ENCODE results near the gene KLHL29. TPM values are rescaled to one million over a fixed set of nuclear protein-coding genes. Genes with fewer than 3 reads are reported as not detected.

KLHL29 gene
- polyA plus RNA-seq, 1 donor from 2014 or later = 42.4 TPM

- no peaks in the 10 kb centered on the region for H3K9me2 ChIP-seq (ENCODE audit: insufficient read depth, low read length)
- no peak overlapping the region for H3K27ac ChIP-seq (ENCODE audit: low read length)
- no peaks in the 10 kb centered on the region for H3K36me3 ChIP-seq (ENCODE audit: insufficient read depth, low read length)
- H3F3A ChIP-seq (ENCODE audit: insufficient read depth, low read length, poor library complexity, severe bottlenecking) = no peaks in the 10 kb centered on the region
- H2AFZ ChIP-seq (ENCODE audit: low read depth, low read length) = no peak overlapping the region
- no peaks in the 10 kb centered on the region for H4K20me1 ChIP-seq (ENCODE audit: insufficient read depth)
- no peak overlapping the region for H3K4me2 ChIP-seq (ENCODE audit: low read length)
- H3K9me3 ChIP-seq (ENCODE audit: low read length) = no peaks in the 10 kb centered on the region
- H3K27me3 ChIP-seq (ENCODE audit: insufficient read depth, low read depth, low read length) = no peaks in the 10 kb centered on the region
- H3K9ac ChIP-seq (ENCODE audit: low read length) = no peak overlapping the region
- H3K79me2 ChIP-seq (replicated peaks; ENCODE audit: insufficient read depth, low read length) = no peaks in the 10 kb centered on the region
- no peak for TF ChIP-seq MXI1 (conservative IDR thresholded peaks at IDR 0.05; ENCODE audit: poor library complexity, severe bottlenecking)
- no peak for TF ChIP-seq EP300 (conservative IDR thresholded peaks at IDR 0.05; ENCODE audit: poor library complexity, severe bottlenecking)
- no peak for TF ChIP-seq RAD21 (conservative IDR thresholded peaks at IDR 0.05)
- TF ChIP-seq, protein P1, sequence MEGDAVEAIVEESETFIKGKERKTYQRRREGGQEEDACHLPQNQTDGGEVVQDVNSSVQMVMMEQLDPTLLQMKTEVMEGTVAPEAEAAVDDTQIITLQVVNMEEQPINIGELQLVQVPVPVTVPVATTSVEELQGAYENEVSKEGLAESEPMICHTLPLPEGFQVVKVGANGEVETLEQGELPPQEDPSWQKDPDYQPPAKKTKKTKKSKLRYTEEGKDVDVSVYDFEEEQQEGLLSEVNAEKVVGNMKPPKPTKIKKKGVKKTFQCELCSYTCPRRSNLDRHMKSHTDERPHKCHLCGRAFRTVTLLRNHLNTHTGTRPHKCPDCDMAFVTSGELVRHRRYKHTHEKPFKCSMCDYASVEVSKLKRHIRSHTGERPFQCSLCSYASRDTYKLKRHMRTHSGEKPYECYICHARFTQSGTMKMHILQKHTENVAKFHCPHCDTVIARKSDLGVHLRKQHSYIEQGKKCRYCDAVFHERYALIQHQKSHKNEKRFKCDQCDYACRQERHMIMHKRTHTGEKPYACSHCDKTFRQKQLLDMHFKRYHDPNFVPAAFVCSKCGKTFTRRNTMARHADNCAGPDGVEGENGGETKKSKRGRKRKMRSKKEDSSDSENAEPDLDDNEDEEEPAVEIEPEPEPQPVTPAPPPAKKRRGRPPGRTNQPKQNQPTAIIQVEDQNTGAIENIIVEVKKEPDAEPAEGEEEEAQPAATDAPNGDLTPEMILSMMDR (IDR thresholded peaks at IDR 0.05; ENCODE audit: poor library complexity, severe bottlenecking) = no peak
- TF ChIP-seq TAF1 (IDR thresholded peaks at IDR 0.05; ENCODE audit: low read depth) = no peak
- no peak for TF ChIP-seq REST (IDR thresholded peaks at IDR 0.05; ENCODE audit: borderline replicate concordance)
- TF ChIP-seq POLR2AphosphoS5 (IDR thresholded peaks at IDR 0.05) = no peak
- TF ChIP-seq SMC3 (conservative IDR thresholded peaks at IDR 0.05; ENCODE audit: poor library complexity) = no peak
- TF ChIP-seq EZH2 (IDR thresholded peaks at IDR 0.05; ENCODE audit: borderline replicate concordance, insufficient read depth, low read length, poor library complexity, severe bottlenecking) = no peak
- no peak overlapping the region for H3K4me3 ChIP-seq (ENCODE audit: low read length)
Measured at GRCh38 chr2:23375448-23375847, 9.5 kb upstream of the KLHL29 start.

GRCh38 chr2:23376075-23376474, 8.9 kb upstream of the KLHL29 start:
- H3F3A ChIP-seq (ENCODE audit: insufficient read depth, low read length, poor library complexity, severe bottlenecking) = no peaks in the 10 kb centered on the region
- no peaks in the 10 kb centered on the region for H3K9me3 ChIP-seq (ENCODE audit: low read length)
- no peak overlapping the region for H3K27ac ChIP-seq (ENCODE audit: low read length)
- TF ChIP-seq EZH2 (IDR thresholded peaks at IDR 0.05; ENCODE audit: borderline replicate concordance, insufficient read depth, low read length, poor library complexity, severe bottlenecking) (no peak), RAD21 (conservative IDR thresholded peaks at IDR 0.05) (no peak)
- TF ChIP-seq, protein P1 (IDR thresholded peaks at IDR 0.05; ENCODE audit: poor library complexity, severe bottlenecking) = no peak
- H3K79me2 ChIP-seq (replicated peaks; ENCODE audit: insufficient read depth, low read length) = no peaks in the 10 kb centered on the region
- no peak overlapping the region for H3K9ac ChIP-seq (ENCODE audit: low read length)
- H3K4me2 ChIP-seq (ENCODE audit: low read length) = no peak overlapping the region
- H3K27me3 ChIP-seq (ENCODE audit: insufficient read depth, low read depth, low read length) = no peaks in the 10 kb centered on the region
- H4K20me1 ChIP-seq (ENCODE audit: insufficient read depth) = no peaks in the 10 kb centered on the region
- H2AFZ ChIP-seq (ENCODE audit: low read depth, low read length) = no peak overlapping the region
- no peaks in the 10 kb centered on the region for H3K36me3 ChIP-seq (ENCODE audit: insufficient read depth, low read length)
- H3K9me2 ChIP-seq (ENCODE audit: insufficient read depth, low read length) = no peaks in the 10 kb centered on the region
- H3K4me3 ChIP-seq (ENCODE audit: low read length) = no peak overlapping the region
